Natural killer cell (primary cell): ENCODE results near the gene CPSF6. TPM values are rescaled to one million over a fixed set of nuclear protein-coding genes. Genes with fewer than 3 reads are reported as not detected.
A peak's percentile ranks its signal among the peaks of the same experiment; 100 is the strongest.
"Not testable (repeated sequence)": the region's sequence is repeated elsewhere in the genome, so short reads cannot be mapped to it uniquely, and the experiment has no call there.

Source experiments
- ATAC-seq, 3 donors: fragments of 150-1000 bp in 2 of 3; fragments of 200-7000 bp in 1 of 3; cut with Tn5 transposase; 1 replicate in 1 of 3; 2 replicates in 2 of 3; pipeline ENCODE4 v1.10.0; 2021; ENCODE audit warnings: mild to moderate bottlenecking in 2 of 3, moderate library complexity in 2 of 3
- DNase-seq, 2 donors: peaks; one replicate each; pipeline versions ENCODE4 v3.0.0 to v3.0.0-alpha.2; 2013 to 2021; ENCODE audit warnings: mixed read lengths in 1 of 2
- H3K27ac ChIP-seq: one replicate; pipeline ENCODE4 v1.5.1; 2013; ENCODE audit warnings: mild to moderate bottlenecking, low read length
- H3K27me3 ChIP-seq: one replicate; pipeline ENCODE4 v1.6.1; 2013; ENCODE audit warnings: low read length; ENCODE audit not compliant: control insufficient read depth, insufficient read depth
- H3K36me3 ChIP-seq: one replicate; pipeline ENCODE4 v1.6.1; 2013; ENCODE audit warnings: low read length; ENCODE audit not compliant: control insufficient read depth, insufficient read depth
- H3K4me1 ChIP-seq: one replicate; pipeline ENCODE4 v1.6.1; 2013; ENCODE audit warnings: low read length; ENCODE audit not compliant: control insufficient read depth, insufficient read depth
- H3K4me3 ChIP-seq: one replicate; pipeline ENCODE4 v1.5.1; 2013; ENCODE audit warnings: low read length
- H3K9me3 ChIP-seq: one replicate; pipeline ENCODE4 v1.6.1; 2013; ENCODE audit warnings: low read length; ENCODE audit not compliant: control insufficient read depth, insufficient read depth
- H3K27ac Mint-ChIP-seq, 2 donors: one replicate each; pipeline ENCODE4 v1.8.0; 2022; ENCODE audit warnings: mild to moderate bottlenecking in 2 of 2, mixed read lengths in 2 of 2, moderate library complexity in 1 of 2
- H3K27me3 Mint-ChIP-seq, 2 donors: one replicate each; pipeline ENCODE4 v1.8.0; 2022; ENCODE audit warnings: low read depth in 2 of 2, mixed read lengths in 2 of 2
- H3K36me3 Mint-ChIP-seq: one replicate; pipeline ENCODE4 v1.8.0; 2022; ENCODE audit warnings: mixed read lengths
- H3K4me1 Mint-ChIP-seq, 2 donors: one replicate each; pipeline ENCODE4 v1.8.0; 2022; ENCODE audit warnings: mixed read lengths in 2 of 2
- H3K4me3 Mint-ChIP-seq: one replicate; pipeline ENCODE4 v1.8.0; 2022; ENCODE audit warnings: mild to moderate bottlenecking, moderate library complexity, mixed read lengths
- H3K9me3 Mint-ChIP-seq, 2 donors: one replicate each; pipeline ENCODE4 v1.8.0; 2022; ENCODE audit warnings: mixed read lengths in 2 of 2
- CTCF ChIP-seq: fragments of 200-600 bp; IDR thresholded peaks from one replicate; pipeline ENCODE4 v1.8.0; 2022; ENCODE audit warnings: antibody characterized with exemption
- WGBS: methylation state at CpG from one replicate; pipeline ENCODE4 v1.1.7; 2013; ENCODE audit warnings: missing lambda C conversion rate; ENCODE audit not compliant: insufficient coverage; 5-methylcytosine and 5-hydroxymethylcytosine counted together
- intact Hi-C: fragments of 100-400 bp; cut with micrococcal nuclease; formaldehyde crosslinking; loops from one replicate; pipeline ENCODE4 v1.14.2; 2022
- total RNA-seq, 4 donors: library from RNA; stranded (reverse); fragments of 120-200 nt in 1 of 4; gene quantifications; one replicate each; pipeline versions ENCODE4 v1.2.3 to v1.2.4, GENCODE V29; 2013 to 2022

The CPSF6 gene
- total RNA-seq, 3 donors from 2014 or later (not counting 1 experiment from before 2014, with no cell fraction given) = 88.5 to 99.4 (median 95.4) TPM

- intact Hi-C loops = loop anchor here (1.0 kb wide), 2 partner anchors 16 to 101 kb away; partner anchors contain the start of gene CPSF6
- DNase-seq = no peak
- Histone ChIP-seq H3K27me3 (no peaks in the 10 kb centered on the region), H3K27ac (no peak overlapping the region), H3K4me1 (no peaks in the 10 kb centered on the region), H3K4me3 (no peak overlapping the region), H3K9me3 (no peaks in the 10 kb centered on the region), H3K36me3 (peaks cover 47% of the 10 kb centered on the region)
- no peak for ATAC-seq
- no peaks in the 10 kb centered on the region for H3K9me3 Mint-ChIP-seq
- H3K4me1 Mint-ChIP-seq = peaks cover 21 to 32% of the 10 kb centered on the region in 2 donors
- 97% methylated on average over 2 of the region's 2 CpGs for WGBS
- H3K27ac Mint-ChIP-seq = peak overlapping the region in 1 of 2 donors; percentile 11
- no peak overlapping the region for H3K4me3 Mint-ChIP-seq
- no peaks in the 10 kb centered on the region for H3K27me3 Mint-ChIP-seq
- TF ChIP-seq CTCF = no peak
- peaks cover 14% of the 10 kb centered on the region for H3K36me3 Mint-ChIP-seq
These were observed 15.5 kb downstream of the CPSF6 start for GRCh38 chr12:69254862-69255261.

GRCh38 chr12:69258655-69259054 is 19.3 kb downstream of the CPSF6 start:
- intact Hi-C loops = no loop called here
- Histone ChIP-seq H3K36me3 (peaks cover 85% of the 10 kb centered on the region), H3K4me1 (no peaks in the 10 kb centered on the region), H3K4me3 (no peak overlapping the region), H3K9me3 (no peaks in the 10 kb centered on the region), H3K27me3 (no peaks in the 10 kb centered on the region), H3K27ac (no peak overlapping the region)
- DNase-seq (no peak), ATAC-seq (no peak)
- no peak for TF ChIP-seq CTCF
- 99% methylated on average over 8 of the region's 10 CpGs for WGBS
- peaks cover 32% of the 10 kb centered on the region for H3K36me3 Mint-ChIP-seq
- H3K27ac Mint-ChIP-seq = peak overlapping the region in 1 of 2 donors; percentile 77
- H3K27me3 Mint-ChIP-seq = no peaks in the 10 kb centered on the region
- no peak overlapping the region for H3K4me3 Mint-ChIP-seq
- no peaks in the 10 kb centered on the region for H3K9me3 Mint-ChIP-seq
- H3K4me1 Mint-ChIP-seq = peaks cover 6 to 21% of the 10 kb centered on the region in 2 donors

GRCh38 chr12:69262264-69262974 is 23.1 kb downstream of the CPSF6 start:
- Mint-ChIP-seq H3K27me3 (no peaks in the 10 kb centered on the region), H3K9me3 (no peaks in the 10 kb centered on the region), H3K4me3 (no peak overlapping the region), H3K4me1 (peaks cover 6 to 10% of the 10 kb centered on the region in 2 donors), H3K27ac (no peak overlapping the region), H3K36me3 (peaks cover 33% of the 10 kb centered on the region)
- Histone ChIP-seq H3K4me3 (no peak overlapping the region), H3K9me3 (no peaks in the 10 kb centered on the region), H3K36me3 (peaks cover 86% of the 10 kb centered on the region), H3K27ac (no peak overlapping the region), H3K4me1 (no peaks in the 10 kb centered on the region), H3K27me3 (no peaks in the 10 kb centered on the region)
- WGBS = 98% methylated on average over 18 of the region's 20 CpGs
- intact Hi-C loops = no loop called here
- TF ChIP-seq CTCF = no peak
- no peak for DNase-seq
- no peak for ATAC-seq

- Histone ChIP-seq H3K36me3 (peaks cover 69% of the 10 kb centered on the region), H3K9me3 (no peaks in the 10 kb centered on the region), H3K4me3 (no peak overlapping the region), H3K27ac (no peak overlapping the region), H3K4me1 (no peaks in the 10 kb centered on the region), H3K27me3 (no peaks in the 10 kb centered on the region)
- WGBS = no CpG with 5 or more reads among the region's 3 CpGs
- H3K4me1 Mint-ChIP-seq = peaks cover 4 to 6% of the 10 kb centered on the region in 2 donors
- DNase-seq = no peak
- TF ChIP-seq CTCF = no peak
- no peaks in the 10 kb centered on the region for H3K9me3 Mint-ChIP-seq
- peaks cover 27% of the 10 kb centered on the region for H3K36me3 Mint-ChIP-seq
- no peaks in the 10 kb centered on the region for H3K27me3 Mint-ChIP-seq
- H3K4me3 Mint-ChIP-seq = no peak overlapping the region
- H3K27ac Mint-ChIP-seq = no peak overlapping the region
- no peak for ATAC-seq
- intact Hi-C loops = no loop called here
These were observed 25.8 kb downstream of the CPSF6 start for GRCh38 chr12:69265205-69265604.

- H3K27ac Mint-ChIP-seq, H3K27ac ChIP-seq, H3K27me3 ChIP-seq, H3K4me1 Mint-ChIP-seq, ATAC-seq, intact Hi-C loops, H3K9me3 ChIP-seq, H3K4me1 ChIP-seq, DNase-seq, H3K4me3 ChIP-seq, H3K27me3 Mint-ChIP-seq, H3K9me3 Mint-ChIP-seq, H3K4me3 Mint-ChIP-seq: not testable (repeated sequence)
- peaks cover 69% of the 10 kb centered on the region for H3K36me3 ChIP-seq
- H3K36me3 Mint-ChIP-seq = peaks cover 23% of the 10 kb centered on the region
- over 99% methylated on average over 8 of the region's 8 CpGs for WGBS
These were observed 26.3 kb downstream of the CPSF6 start for GRCh38 chr12:69265633-69266032.
